Measurements from ENCODE around the gene UNC45A.

- TF ChIP-seq CTCF (IDR thresholded peaks at IDR 0.05) (peak; percentile 70 to 88 (median 82)), POLR2A (IDR thresholded peaks at IDR 0.05) (no peak)
Measured at GRCh38 chr15:90956274-90957030, 21.4 kb downstream of the UNC45A start.

Measured in right lobe of liver (tissue), 4 donors.